ENCODE results near the gene ZNF581.

Gene ZNF581

GRCh38 chr19:55677572-55678028, 34.2 kb downstream of the ZNF581 start:
- Histone ChIP-seq H3K4me3 (ENCODE audit: low read depth, low read length) (no peak overlapping the region), H3K36me3 (ENCODE audit: control insufficient read depth in 2 of 2, insufficient read depth in 1 of 2, low read length in 2 of 2) (peaks cover 12 to 67% of the 10 kb centered on the region in 2 experiments), H3K4me1 (ENCODE audit: control insufficient read depth, insufficient read depth, low read length) (peaks cover 12% of the 10 kb centered on the region), H3K9me3 (ENCODE audit: control insufficient read depth, insufficient read depth, low read depth, low read length) (no peaks in the 10 kb centered on the region), H3K27ac (ENCODE audit: extremely low read depth, low read depth, low read length) (no peak overlapping the region)
- ChIA-PET CTCF (interaction anchor here (1.4 kb wide), 1 partner anchor 132 kb away, joined by 5 read pairs; no protein-coding TSS in a partner anchor), POLR2A (no interaction called here)
- TF ChIP-seq ZNF837 (tag by site-specific recombination; IDR thresholded peaks at IDR 0.05) = no peak
- no peak for TF ChIP-seq ZNF560 (tag by site-specific recombination; IDR thresholded peaks at IDR 0.05; ENCODE audit: borderline replicate concordance)
- no peak for TF ChIP-seq ZNF658 (tag by site-specific recombination; IDR thresholded peaks at IDR 0.05)
- no peak for TF ChIP-seq ZFP3 (tag by site-specific recombination; IDR thresholded peaks at IDR 0.05; ENCODE audit: low read depth)
- no peak for TF ChIP-seq YY2 (tag by site-specific recombination; IDR thresholded peaks at IDR 0.05)
- no peak for TF ChIP-seq REPIN1 (tag by site-specific recombination; IDR thresholded peaks at IDR 0.05; ENCODE audit: low read depth)
- no peak for TF ChIP-seq ZNF335 (tag by site-specific recombination; conservative IDR thresholded peaks at IDR 0.05)
- TF ChIP-seq ZNF654 (tag by site-specific recombination; IDR thresholded peaks at IDR 0.05; ENCODE audit: low read depth) = no peak
- TF ChIP-seq GLI4 (tag by site-specific recombination; IDR thresholded peaks at IDR 0.05) = no peak
- TF ChIP-seq PRDM2 (tag by site-specific recombination; IDR thresholded peaks at IDR 0.05; ENCODE audit: borderline replicate concordance) = no peak
- TF ChIP-seq ZNF529 (tag by site-specific recombination; IDR thresholded peaks at IDR 0.05; ENCODE audit: insufficient replicate concordance) = no peak
- no peak for TF ChIP-seq ZBTB21 (tag by site-specific recombination; IDR thresholded peaks at IDR 0.05)
- no peak for TF ChIP-seq SETDB1 (IDR thresholded peaks at IDR 0.05; ENCODE audit: insufficient read length, low read length)
- TF ChIP-seq ZNF664 (tag by site-specific recombination; IDR thresholded peaks at IDR 0.05) = no peak
- TF ChIP-seq ZNF184 (tag by site-specific recombination; IDR thresholded peaks at IDR 0.05) = no peak
- TF ChIP-seq ZNF148 (tag by site-specific recombination; IDR thresholded peaks at IDR 0.05; ENCODE audit: borderline replicate concordance) = no peak
- no peak for TF ChIP-seq ZNF639 (tag by site-specific recombination; IDR thresholded peaks at IDR 0.05)
- no peak for TF ChIP-seq ZNF571 (tag by site-specific recombination; IDR thresholded peaks at IDR 0.05)
